T-helper 1 cell (primary cell): Measurements from ENCODE around the gene ECE2.
"Not testable (repeated sequence)": the region's sequence is repeated elsewhere in the genome, so short reads cannot be mapped to it uniquely, and the experiment has no call there.

Source experiments
- DNase-seq, 5 donors: peaks; one replicate each; pipeline ENCODE4 v3.0.0-alpha.2; 2012 to 2020

The ECE2 gene

DNA sequence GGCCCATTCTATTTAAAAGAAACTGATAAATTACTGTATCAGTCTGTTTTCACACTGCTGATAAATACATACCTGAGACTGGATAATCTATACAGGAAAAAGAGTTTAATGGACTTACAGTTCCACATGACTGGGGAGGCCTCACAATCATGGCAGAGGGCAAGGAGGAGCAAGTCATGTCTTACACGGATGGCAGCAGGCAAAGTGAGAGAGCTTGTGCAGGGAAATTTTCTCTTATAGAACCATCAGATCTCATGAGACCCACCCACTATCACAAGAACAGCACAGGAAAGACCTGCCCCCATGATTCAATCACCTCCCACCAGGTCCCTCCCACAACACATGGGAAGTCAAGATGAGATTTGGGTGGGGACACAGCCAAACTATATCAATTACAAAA lies 8.6 kb upstream of the ECE2 start:
- not testable (repeated sequence) for DNase-seq

- no peak for DNase-seq
These were observed 3.6 kb upstream of the ECE2 start for GRCh38 chr3:184272269-184272668.

- DNase-seq: no peak
These were observed 481 bp upstream of the ECE2 start for GRCh38 chr3:184275381-184275701.

- no peak for DNase-seq
These were observed 1.5 kb downstream of the ECE2 start for GRCh38 chr3:184277366-184277765.

DNA sequence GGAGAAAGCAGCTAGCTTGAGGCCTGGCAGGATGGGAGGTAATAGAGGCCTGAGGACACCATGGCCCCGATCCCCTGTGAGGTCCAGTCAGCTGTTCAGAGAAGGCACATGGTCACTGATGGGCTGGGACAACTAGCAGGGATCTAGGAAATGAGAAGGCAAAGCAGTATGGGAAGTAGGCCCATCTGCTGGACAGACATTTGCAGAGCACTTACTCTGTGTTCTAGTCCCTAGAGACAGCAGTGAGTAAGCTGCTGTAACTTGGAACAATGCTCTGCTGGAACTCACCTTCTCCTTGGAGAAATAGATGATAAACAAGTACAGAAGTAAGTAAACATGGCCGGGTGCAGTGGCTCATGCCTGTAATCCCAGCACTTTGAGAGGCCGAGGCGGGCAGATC lies 7.1 kb downstream of the ECE2 start:
- DNase-seq: no peak

GRCh38 chr3:184283681-184284080 lies 7.9 kb downstream of the ECE2 start:
- no peak for DNase-seq

DNA sequence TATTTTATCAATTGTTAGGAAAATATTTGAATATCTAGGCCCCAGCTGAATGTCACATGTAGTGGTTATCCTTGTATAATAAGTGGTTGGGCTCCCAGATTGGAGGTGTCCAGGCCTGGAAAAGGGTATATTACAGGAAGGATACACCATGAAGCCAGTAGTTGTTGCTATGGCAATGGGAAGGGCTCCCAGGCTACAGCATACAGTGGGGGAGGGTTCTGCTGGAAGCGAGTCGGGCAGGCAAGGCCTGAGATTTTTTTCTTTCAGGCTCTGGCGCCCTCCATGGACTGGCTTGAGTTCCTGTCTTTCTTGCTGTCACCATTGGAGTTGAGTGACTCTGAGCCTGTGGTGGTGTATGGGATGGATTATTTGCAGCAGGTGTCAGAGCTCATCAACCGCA lies 8.9 kb downstream of the ECE2 start:
- peak in 1 of 5 donors; percentile 35 for DNase-seq

DNA sequence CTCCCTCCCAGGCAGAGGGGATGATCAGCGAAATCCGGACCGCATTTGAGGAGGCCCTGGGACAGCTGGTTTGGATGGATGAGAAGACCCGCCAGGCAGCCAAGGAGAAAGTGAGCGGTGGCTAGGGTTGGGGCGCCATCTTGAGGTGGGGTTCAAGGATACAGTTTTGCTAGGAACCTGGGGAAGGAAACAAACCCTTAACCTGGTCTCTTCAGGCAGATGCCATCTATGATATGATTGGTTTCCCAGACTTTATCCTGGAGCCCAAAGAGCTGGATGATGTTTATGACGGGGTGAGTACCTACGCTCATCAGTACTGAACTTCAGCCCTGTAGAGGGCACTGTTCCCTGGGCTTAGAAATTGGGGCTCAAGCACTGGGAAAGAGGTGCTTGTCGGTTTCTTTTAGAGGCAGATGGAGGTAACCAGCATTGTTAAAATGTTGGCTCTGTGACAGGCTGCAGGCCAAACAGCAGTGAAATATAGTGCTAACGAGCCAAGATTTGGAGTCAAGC lies 13.7 kb downstream of the ECE2 start:
- peak in 4 of 5 donors; percentile 30 to 55 (median 40) for DNase-seq

DNA sequence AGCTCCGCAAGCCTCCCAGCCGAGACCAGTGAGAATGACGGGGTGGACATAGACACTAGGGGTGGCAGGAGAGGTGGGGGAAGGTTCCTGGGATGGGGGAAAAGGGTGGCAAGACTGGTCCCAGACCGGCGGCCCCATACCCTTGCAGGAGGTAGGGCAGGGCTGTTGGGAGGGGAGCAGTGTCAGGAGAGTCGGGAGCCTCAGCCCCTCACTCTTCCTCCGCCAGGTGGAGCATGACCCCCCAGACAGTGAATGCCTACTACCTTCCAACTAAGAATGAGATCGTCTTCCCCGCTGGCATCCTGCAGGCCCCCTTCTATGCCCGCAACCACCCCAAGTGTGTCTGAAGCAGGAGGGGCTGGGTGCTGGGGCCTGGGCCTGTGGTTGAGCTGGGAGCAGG lies 14.5 kb downstream of the ECE2 start:
- no peak for DNase-seq

DNA sequence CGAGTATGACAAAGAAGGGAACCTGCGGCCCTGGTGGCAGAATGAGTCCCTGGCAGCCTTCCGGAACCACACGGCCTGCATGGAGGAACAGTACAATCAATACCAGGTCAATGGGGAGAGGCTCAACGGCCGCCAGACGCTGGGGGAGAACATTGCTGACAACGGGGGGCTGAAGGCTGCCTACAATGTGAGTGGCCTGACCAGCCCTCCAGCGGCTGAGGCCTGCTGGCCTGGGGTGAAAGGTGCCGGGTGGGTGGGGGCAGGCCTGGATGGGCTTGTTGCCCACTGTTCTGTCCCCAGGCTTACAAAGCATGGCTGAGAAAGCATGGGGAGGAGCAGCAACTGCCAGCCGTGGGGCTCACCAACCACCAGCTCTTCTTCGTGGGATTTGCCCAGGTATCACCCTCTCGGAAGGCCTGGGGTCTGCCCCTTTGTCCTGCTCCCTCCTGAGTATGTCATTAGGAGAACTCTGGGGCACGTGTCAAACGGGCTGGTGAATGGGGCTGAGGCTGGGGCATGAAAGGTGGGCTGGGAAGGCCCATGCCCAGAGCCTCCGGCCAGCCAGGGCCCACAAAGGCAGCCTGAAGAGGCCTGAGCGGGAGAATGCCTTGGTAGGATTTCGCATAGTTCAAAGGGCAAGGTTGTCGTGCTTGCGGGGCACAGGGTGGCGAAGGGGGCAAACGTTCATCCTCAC lies 15.4 kb downstream of the ECE2 start:
- DNase-seq: no peak

GRCh38 chr3:184291738-184292445 lies 16.1 kb downstream of the ECE2 start:
- DNase-seq: no peak

GRCh38 chr3:184295771-184296170 lies 19.9 kb downstream of the ECE2 start:
- no peak for DNase-seq

GRCh38 chr3:184296616-184297015 lies 20.8 kb downstream of the ECE2 start:
- no peak for DNase-seq

DNA sequence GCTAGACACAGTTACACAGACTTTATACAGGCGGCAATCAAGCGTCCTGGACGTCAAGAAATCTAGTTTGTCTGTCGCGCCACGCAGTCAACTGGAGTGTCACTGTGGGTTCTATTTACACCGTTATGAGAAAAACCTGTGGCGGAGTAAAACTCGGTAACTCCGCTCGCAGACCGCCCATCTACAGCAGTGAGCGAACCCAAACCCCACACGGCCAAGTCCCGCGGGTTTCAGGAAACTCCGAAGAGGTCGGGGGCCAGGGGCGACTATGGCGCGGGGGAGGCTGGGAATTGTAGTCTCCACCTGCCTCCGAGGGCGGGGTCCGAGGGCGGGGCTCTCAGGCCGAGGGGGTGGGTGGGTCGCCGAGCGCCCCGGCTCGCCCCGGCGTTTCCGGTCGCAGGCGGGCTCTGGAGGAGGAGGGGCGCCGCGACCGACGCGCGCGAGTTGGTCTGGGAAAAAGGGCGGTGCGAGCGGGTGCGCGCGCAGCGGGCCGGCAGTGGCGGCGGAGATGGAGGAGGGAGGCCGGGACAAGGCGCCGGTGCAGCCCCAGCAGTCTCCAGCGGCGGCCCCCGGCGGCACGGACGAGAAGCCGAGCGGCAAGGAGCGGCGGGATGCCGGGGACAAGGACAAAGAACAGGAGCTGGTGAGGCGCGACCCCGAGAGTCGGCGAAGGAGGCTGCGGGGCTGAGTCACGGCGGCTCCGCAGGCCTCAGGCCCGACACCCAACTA lies 23.1 kb downstream of the ECE2 start, which contains the start of gene PSMD2:
Gene PSMD2, plus strand, starts transcription at position 483 of the 729 bp plus-strand sequence. Its CDS starts 26 bp downstream, at position 509.
- peak; percentile 96 to 98 (median 97) for DNase-seq

- no peak for DNase-seq
These were observed 23.9 kb downstream of the ECE2 start for GRCh38 chr3:184299488-184300377.

DNA sequence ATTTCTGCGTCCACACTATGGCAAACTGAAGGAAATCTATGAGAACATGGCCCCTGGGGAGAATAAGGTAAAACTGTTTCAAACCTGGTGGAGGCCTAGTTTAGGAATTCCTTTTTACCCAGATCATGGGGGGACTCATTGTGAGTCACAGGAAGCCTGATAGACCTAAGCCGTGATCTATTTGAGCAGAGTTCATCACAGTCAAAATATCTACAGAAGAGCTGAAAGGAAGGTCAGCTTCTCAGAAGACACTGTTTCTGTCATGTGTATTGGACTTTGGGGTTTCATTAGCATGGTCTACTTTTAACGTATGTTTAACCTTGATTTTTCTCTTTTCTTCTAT lies 24.5 kb downstream of the ECE2 start:
- DNase-seq: no peak

GRCh38 chr3:184305577-184305976 lies 29.8 kb downstream of the ECE2 start:
- no peak for DNase-seq

DNA sequence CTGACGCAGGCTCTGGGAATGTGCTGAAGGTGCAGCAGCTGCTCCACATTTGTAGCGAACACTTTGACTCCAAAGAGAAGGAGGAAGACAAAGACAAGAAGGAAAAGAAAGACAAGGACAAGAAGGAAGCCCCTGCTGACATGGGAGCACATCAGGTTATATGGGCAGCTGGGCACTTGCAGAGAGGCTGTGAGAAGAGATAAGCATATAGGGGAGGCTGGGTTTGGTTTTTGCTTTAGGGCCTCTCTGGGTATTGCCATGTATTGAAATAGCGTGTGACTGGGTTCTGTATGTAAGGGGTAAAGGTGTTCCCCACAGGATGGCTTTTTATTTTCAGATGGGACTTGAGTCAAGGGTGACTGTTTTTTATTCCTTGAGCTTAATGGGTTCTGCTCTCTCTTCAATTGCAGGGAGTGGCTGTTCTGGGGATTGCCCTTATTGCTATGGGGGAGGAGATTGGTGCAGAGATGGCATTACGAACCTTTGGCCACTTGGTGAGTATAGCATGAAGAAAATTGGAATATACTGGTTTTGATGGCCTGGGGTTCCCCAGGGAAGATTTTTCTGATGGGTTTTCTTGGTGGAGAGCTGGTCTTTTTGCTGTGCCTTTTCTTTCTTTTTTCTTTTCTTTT lies 30.6 kb downstream of the ECE2 start:
- DNase-seq: no peak

DNA sequence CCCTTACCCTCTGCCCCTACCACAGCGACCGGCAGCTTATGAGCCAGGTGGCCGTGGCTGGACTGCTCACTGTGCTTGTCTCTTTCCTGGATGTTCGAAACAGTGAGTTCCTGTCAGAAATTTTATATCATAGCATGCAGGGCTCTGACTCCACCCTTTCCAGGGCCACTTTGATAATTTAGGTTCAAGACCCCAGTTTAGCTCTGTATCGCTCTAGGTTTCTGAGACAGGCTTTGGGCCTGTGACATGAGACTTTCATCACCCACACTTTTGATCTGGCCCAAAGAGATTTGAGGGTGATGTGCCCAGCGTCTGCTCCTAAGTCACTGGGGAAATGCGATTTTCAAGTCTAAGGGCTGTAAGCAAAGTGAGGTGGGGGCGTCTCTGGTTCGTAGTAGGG lies 32.1 kb downstream of the ECE2 start:
- no peak for DNase-seq

GRCh38 chr3:184308744-184309143 lies 32.9 kb downstream of the ECE2 start:
- no peak for DNase-seq

DNA sequence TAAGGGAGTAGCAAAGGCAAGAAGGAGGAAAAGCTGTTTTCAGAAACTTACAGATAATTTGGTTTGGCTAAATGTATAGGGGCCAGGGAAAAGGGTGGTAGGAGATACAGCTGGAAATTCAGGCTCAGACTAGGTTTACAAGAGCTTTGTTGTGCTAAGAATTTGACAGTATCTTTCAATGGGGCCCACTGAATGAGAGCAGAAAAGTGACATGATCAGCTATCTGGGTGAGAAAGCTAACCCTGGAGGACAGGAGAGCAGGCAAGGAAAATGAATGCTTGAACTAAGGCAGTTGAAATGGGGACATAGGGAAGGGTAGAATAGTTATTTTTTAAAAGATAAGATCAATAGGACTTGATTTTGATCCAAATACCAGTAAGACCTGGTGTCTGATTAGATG lies 35.8 kb downstream of the ECE2 start:
- DNase-seq: no peak

GRCh38 chr3:184314363-184314699 lies 38.5 kb downstream of the ECE2 start, which contains the start of gene EIF4G1:
TSS of gene EIF4G1 (plus strand) at chr3:184314606. CDS start at chr3:184315797, 1,191 bp downstream.
- DNase-seq: peak; percentile 89 to 94 (median 91)
